GM10248 (cell line): ENCODE measurements around the gene GZMH.
"Not testable (repeated sequence)": the region's sequence is repeated elsewhere in the genome, so short reads cannot be mapped to it uniquely, and the experiment has no call there.

Experiments used
- CTCF ChIA-PET: fragments of 300-600 bp; sonication (Branson Sonifier 250); formaldehyde crosslinking; extraction: SDS; loops from one replicate; lab custom pipeline; 2021; ENCODE audit warnings: antibody characterized with exemption; lab: Yijun Ruan, JAX
- POLR2A ChIA-PET: fragments of 350-650 bp; sonication (Branson Sonifier 250); formaldehyde crosslinking; extraction: SDS; loops from one replicate; lab custom pipeline; 2020; ENCODE audit warnings: antibody characterized with exemption; lab: Yijun Ruan, JAX
- DNase-seq: peaks from one replicate; pipeline ENCODE4 v3.0.0; 2012; ENCODE audit errors: extremely low spot score
- CTCF ChIP-seq: IDR thresholded peaks from 2 replicates; pipeline ENCODE4 v1.5.1; 2012; ENCODE audit warnings: mild to moderate bottlenecking, low read depth; ENCODE audit errors: extremely low read depth, missing control alignments, control extremely low read depth

The GZMH gene

GRCh38 chr14:24609655-24610344 lies at the start of gene GZMH:
GZMH (minus strand) TSS chr14:24609685; CDS start chr14:24609613, 72 bp downstream.
- peak; percentile 26 for DNase-seq
- POLR2A ChIA-PET = no interaction called here
- CTCF ChIA-PET = interaction anchor here (1.5 to 3.6 kb wide), 3 partner anchors 10 to 101 kb away, joined by 3 to 14 read pairs (median 4); no protein-coding TSS in a partner anchor
- no peak for TF ChIP-seq CTCF

GRCh38 chr14:24648361-24648760 lies 38.9 kb upstream of the GZMH start:
- POLR2A ChIA-PET, CTCF ChIA-PET, DNase-seq: not testable (repeated sequence)

GRCh38 chr14:24639905-24640304 lies 30.4 kb upstream of the GZMH start:
- CTCF ChIA-PET = interaction anchor here (1.0 to 1.3 kb wide), 3 partner anchors 21 to 38 kb away, joined by 3 to 4 read pairs (median 3); no protein-coding TSS in a partner anchor
- TF ChIP-seq CTCF = no peak
- POLR2A ChIA-PET = no interaction called here
- DNase-seq = no peak

- CTCF ChIA-PET = no interaction called here
- DNase-seq = no peak
- TF ChIP-seq CTCF = no peak
- POLR2A ChIA-PET = no interaction called here
Observed at GRCh38 chr14:24639270-24639669, 29.8 kb upstream of the GZMH start.

- CTCF ChIA-PET = interaction anchor here (0.9 to 1.8 kb wide), 4 partner anchors 18 to 46 kb away, joined by 3 to 5 read pairs (median 3); no protein-coding TSS in a partner anchor
- POLR2A ChIA-PET = no interaction called here
- no peak for DNase-seq
- no peak for TF ChIP-seq CTCF
Observed at GRCh38 chr14:24634158-24634557, 24.7 kb upstream of the GZMH start, which contains the start of gene GZMB. GZMB (minus strand) TSS chr14:24634190; CDS start chr14:24634160, 30 bp downstream.

- POLR2A ChIA-PET = no interaction called here
- CTCF ChIA-PET = interaction anchor here (0.9 to 1.8 kb wide), 4 partner anchors 17 to 46 kb away, joined by 3 to 5 read pairs (median 3); no protein-coding TSS in a partner anchor
- TF ChIP-seq CTCF = no peak
- DNase-seq = no peak
Observed at GRCh38 chr14:24633353-24633752, 23.9 kb upstream of the GZMH start.

GRCh38 chr14:24632761-24633160 lies 23.3 kb upstream of the GZMH start:
- ChIA-PET POLR2A (no interaction called here), CTCF (no interaction called here)
- DNase-seq = no peak
- TF ChIP-seq CTCF = no peak
